Measurements from ENCODE around the gene MEP1B. TPM values are rescaled to one million over a fixed set of nuclear protein-coding genes. Genes with fewer than 3 reads are reported as not detected.
"Not testable (repeated sequence)": the region's sequence is repeated elsewhere in the genome, so short reads cannot be mapped to it uniquely, and the experiment has no call there.

MEP1B gene
- total RNA-seq, 1 donor from 2014 or later = not detected

DNA sequence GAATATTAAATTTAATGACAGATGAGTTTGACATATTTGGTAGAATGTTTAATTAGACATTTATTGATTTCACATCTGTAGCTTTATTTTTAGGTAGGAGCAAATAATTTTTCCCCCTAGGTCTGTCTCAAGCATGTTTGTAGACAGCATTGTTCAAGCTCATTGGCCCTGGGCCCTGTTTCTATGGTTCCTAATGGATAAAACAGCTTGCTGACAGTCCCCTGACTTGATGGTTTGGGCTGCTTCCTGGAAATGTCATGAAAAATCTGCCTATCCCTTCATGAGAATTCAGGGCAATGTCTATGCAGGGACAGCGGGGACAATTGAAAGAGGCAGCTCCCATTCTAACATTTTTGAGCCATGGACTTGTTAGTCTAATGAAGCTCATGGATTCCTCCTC is 14.6 kb upstream of the MEP1B start:
- DNase-seq (ENCODE audit: low read depth) (no peak), FAIRE-seq (no peak)
- H3K27me3 ChIP-seq (ENCODE audit: control insufficient read depth, insufficient read depth, low read length) = no peaks in the 10 kb centered on the region
- no peaks in the 10 kb centered on the region for H3K36me3 ChIP-seq (ENCODE audit: control insufficient read depth, insufficient read depth, low read length)
- TF ChIP-seq, protein P1, sequence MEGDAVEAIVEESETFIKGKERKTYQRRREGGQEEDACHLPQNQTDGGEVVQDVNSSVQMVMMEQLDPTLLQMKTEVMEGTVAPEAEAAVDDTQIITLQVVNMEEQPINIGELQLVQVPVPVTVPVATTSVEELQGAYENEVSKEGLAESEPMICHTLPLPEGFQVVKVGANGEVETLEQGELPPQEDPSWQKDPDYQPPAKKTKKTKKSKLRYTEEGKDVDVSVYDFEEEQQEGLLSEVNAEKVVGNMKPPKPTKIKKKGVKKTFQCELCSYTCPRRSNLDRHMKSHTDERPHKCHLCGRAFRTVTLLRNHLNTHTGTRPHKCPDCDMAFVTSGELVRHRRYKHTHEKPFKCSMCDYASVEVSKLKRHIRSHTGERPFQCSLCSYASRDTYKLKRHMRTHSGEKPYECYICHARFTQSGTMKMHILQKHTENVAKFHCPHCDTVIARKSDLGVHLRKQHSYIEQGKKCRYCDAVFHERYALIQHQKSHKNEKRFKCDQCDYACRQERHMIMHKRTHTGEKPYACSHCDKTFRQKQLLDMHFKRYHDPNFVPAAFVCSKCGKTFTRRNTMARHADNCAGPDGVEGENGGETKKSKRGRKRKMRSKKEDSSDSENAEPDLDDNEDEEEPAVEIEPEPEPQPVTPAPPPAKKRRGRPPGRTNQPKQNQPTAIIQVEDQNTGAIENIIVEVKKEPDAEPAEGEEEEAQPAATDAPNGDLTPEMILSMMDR (IDR thresholded peaks at IDR 0.05; ENCODE audit: insufficient read depth, low read length, severe bottlenecking) = no peak
- no peak overlapping the region for H3K4me3 ChIP-seq (ENCODE audit: low read depth, low read length)

- not testable (repeated sequence) for H3K36me3 ChIP-seq (ENCODE audit: control insufficient read depth, insufficient read depth, low read length); FAIRE-seq; H3K27me3 ChIP-seq (ENCODE audit: control insufficient read depth, insufficient read depth, low read length); H3K4me3 ChIP-seq (ENCODE audit: low read depth, low read length); DNase-seq (ENCODE audit: low read depth)
These were observed 13.1 kb upstream of the MEP1B start for GRCh38 chr18:32176745-32177144.

DNA sequence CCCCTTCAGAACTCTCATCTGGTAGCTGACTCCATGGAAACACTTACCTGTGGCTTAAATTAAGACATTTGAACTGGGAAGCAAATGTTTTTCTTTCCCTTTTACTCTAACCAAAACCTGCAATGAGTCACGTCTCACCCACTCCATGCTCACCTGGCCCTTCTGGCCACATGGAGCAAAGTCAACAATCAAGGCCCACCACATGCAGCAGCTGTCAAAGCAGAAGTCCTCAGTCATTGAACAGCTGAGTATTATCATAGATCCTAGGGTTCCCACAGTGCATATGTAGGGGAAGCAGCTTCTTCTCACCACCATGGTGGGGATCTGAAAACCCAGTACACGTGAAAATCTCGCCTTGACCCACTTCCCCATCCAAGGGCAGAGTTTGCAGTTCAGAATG is 12.3 kb upstream of the MEP1B start:
- TF ChIP-seq, protein P1 (IDR thresholded peaks at IDR 0.05; ENCODE audit: insufficient read depth, low read length, severe bottlenecking) = no peak
- no peaks in the 10 kb centered on the region for H3K36me3 ChIP-seq (ENCODE audit: control insufficient read depth, insufficient read depth, low read length)
- H3K27me3 ChIP-seq (ENCODE audit: control insufficient read depth, insufficient read depth, low read length) = no peaks in the 10 kb centered on the region
- no peak overlapping the region for H3K4me3 ChIP-seq (ENCODE audit: low read depth, low read length)
- no peak for FAIRE-seq
- no peak for DNase-seq (ENCODE audit: low read depth)

GRCh38 chr18:32183503-32183902 is 6.3 kb upstream of the MEP1B start:
- no peak overlapping the region for H3K4me3 ChIP-seq (ENCODE audit: low read depth, low read length)
- no peaks in the 10 kb centered on the region for H3K36me3 ChIP-seq (ENCODE audit: control insufficient read depth, insufficient read depth, low read length)
- TF ChIP-seq, protein P1 (IDR thresholded peaks at IDR 0.05; ENCODE audit: insufficient read depth, low read length, severe bottlenecking) = no peak
- no peak for DNase-seq (ENCODE audit: low read depth)
- no peaks in the 10 kb centered on the region for H3K27me3 ChIP-seq (ENCODE audit: control insufficient read depth, insufficient read depth, low read length)
- no peak for FAIRE-seq

DNA sequence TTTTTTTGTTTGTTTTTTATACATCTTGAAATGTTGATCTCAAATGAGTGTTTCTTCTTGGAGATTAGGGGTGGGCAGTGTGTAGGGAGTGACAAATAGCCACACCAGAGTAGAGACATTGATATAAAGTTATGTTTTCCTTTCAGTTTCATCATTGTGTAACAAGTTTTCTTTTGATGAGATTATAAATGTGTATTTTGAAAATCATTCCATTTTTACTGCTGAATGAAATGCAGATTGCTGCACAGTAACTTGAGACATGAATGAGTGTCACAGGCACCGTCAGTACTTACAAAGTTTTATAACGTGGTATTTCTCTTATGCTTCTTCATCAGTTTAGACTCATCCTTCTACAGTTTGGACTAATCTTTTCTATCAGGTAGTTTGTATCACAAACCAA is 370 bp downstream of the MEP1B start:
- Histone ChIP-seq H3K4me3 (ENCODE audit: low read depth, low read length) (no peak overlapping the region), H3K36me3 (ENCODE audit: control insufficient read depth, insufficient read depth, low read length) (no peaks in the 10 kb centered on the region), H3K27me3 (ENCODE audit: control insufficient read depth, insufficient read depth, low read length) (no peaks in the 10 kb centered on the region)
- TF ChIP-seq, protein P1 (IDR thresholded peaks at IDR 0.05; ENCODE audit: insufficient read depth, low read length, severe bottlenecking) = no peak
- no peak for DNase-seq (ENCODE audit: low read depth)
- FAIRE-seq = no peak

DNA sequence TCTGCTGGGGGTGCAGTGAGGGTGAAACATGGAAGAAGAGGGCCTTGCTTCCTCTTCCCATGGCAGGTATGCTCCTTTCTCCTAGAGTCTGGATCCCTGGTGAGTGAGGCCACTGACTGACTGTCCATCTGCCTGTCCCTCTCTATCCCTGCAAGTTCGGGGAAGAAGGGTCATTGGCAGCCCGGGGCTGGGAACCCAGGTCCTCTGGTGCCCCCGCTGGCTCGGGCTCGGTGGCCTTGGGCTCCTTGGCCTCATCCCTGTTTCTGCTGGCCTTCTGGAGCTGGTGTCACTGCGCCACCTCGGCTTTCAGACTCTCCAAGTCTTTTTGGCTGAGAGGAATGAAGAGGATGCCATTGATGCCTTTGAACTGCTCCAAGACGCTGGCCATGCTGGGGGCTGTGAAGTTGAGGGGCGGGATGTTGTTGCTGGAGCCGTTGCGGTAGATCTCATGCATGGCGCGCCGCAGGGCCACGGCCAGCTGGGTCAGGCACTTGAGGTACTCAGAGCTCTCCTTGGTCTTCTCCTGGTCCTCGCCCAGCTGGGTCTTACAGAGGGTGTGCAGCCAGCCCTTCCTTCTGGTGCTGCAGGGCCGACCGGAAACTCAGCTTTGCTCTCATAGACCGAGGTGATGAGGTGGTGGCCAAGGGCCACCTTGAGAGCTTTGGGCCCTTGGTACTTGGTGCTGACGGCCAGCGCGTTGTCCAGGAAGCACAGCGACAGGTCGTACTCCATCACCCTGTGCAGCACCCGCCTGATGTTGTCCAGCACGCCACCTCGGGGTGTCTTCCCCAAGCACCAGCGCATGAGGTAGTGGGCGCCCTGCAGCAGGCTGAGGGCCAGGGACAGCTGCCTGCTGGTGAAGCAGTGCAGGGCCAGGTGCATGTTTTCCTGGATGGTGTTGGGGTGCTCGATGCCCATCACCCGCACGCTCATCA is 6.3 kb downstream of the MEP1B start:
- FAIRE-seq = no peak
- Histone ChIP-seq H3K4me3 (ENCODE audit: low read depth, low read length) (no peak overlapping the region), H3K27me3 (ENCODE audit: control insufficient read depth, insufficient read depth, low read length) (no peaks in the 10 kb centered on the region), H3K36me3 (ENCODE audit: control insufficient read depth, insufficient read depth, low read length) (no peaks in the 10 kb centered on the region)
- TF ChIP-seq, protein P1 (IDR thresholded peaks at IDR 0.05; ENCODE audit: insufficient read depth, low read length, severe bottlenecking) = no peak
- no peak for DNase-seq (ENCODE audit: low read depth)

All from bronchial epithelial cell (primary cell).